Stimulated activated naive CD4-positive, alpha-beta T cell treated with Interleukin-2 at 50 U/mL for 16 hours (primary cell): Measurements from ENCODE around the gene MXD3.
"Not testable (repeated sequence)": the region's sequence is repeated elsewhere in the genome, so short reads cannot be mapped to it uniquely, and the experiment has no call there.

Source experiments
- DNase-seq: peaks from one replicate; lab custom pipeline; 2025; lab: John Stamatoyannopoulos, UW

MXD3 gene

GRCh38 chr5:177319913-177320588 lies 8.4 kb upstream of the MXD3 start:
- no peak for DNase-seq

- DNase-seq = peak; percentile 59
These were observed 6.3 kb upstream of the MXD3 start for GRCh38 chr5:177317959-177318377.

- no peak for DNase-seq
These were observed 4.3 kb upstream of the MXD3 start for GRCh38 chr5:177316005-177316404.

GRCh38 chr5:177315411-177315810 lies 3.7 kb upstream of the MXD3 start:
- no peak for DNase-seq

- DNase-seq = no peak
These were observed 3.0 kb upstream of the MXD3 start for GRCh38 chr5:177314376-177315342.

- DNase-seq = no peak
These were observed 2.0 kb upstream of the MXD3 start for GRCh38 chr5:177313561-177314259.

- DNase-seq = no peak
These were observed 1.0 kb upstream of the MXD3 start for GRCh38 chr5:177312649-177313181.

- no peak for DNase-seq
These were observed 341 bp downstream of the MXD3 start for GRCh38 chr5:177311392-177311722.

- no peak for DNase-seq
These were observed 824 bp downstream of the MXD3 start for GRCh38 chr5:177310757-177311391.

- DNase-seq = no peak
These were observed 1.4 kb downstream of the MXD3 start for GRCh38 chr5:177310332-177310731.

GRCh38 chr5:177309351-177310191 lies 2.1 kb downstream of the MXD3 start:
- DNase-seq = peak; percentile 63

- DNase-seq = no peak
These were observed 3.0 kb downstream of the MXD3 start for GRCh38 chr5:177308740-177309139.

- DNase-seq = no peak
These were observed 3.9 kb downstream of the MXD3 start for GRCh38 chr5:177307544-177308363.

GRCh38 chr5:177306674-177307543 lies 4.8 kb downstream of the MXD3 start:
- DNase-seq = no peak

- DNase-seq = not testable (repeated sequence)
These were observed 5.5 kb downstream of the MXD3 start for GRCh38 chr5:177306103-177306640.

- peak; percentile 20 for DNase-seq
These were observed 7.1 kb downstream of the MXD3 start for GRCh38 chr5:177304392-177305119.

- no peak for DNase-seq
These were observed 7.7 kb downstream of the MXD3 start for GRCh38 chr5:177303925-177304391.
